GM23338 (cell line): ENCODE measurements around the gene ASB9. TPM values are rescaled to one million over a fixed set of nuclear protein-coding genes. Genes with fewer than 3 reads are reported as not detected.

ENCODE experiments used
- ATAC-seq: fragments of 200-7000 bp; cut with Tn5 transposase; 3 replicates; pipeline ENCODE4 v1.9.1; 2020
- DNase-seq: peaks from one replicate; pipeline ENCODE4 v3.0.0-alpha.2; 2015; ENCODE audit warnings: low spot score
- H2AFZ ChIP-seq: fragments of 200-600 bp; sonication (generic); 2 replicates; pipeline ENCODE4 v1.8.0; 2016; ENCODE audit warnings: antibody characterized with exemption, mild to moderate bottlenecking, moderate library complexity
- H3F3A ChIP-seq: fragments of 200-600 bp; sonication (generic); replicated peaks from 2 replicates; pipeline ENCODE4 v1.8.0; 2017; ENCODE audit warnings: antibody characterized with exemption, mixed run types, low read depth
- H3K27ac ChIP-seq: fragments of 200-600 bp; sonication (generic); 2 replicates; pipeline ENCODE4 v1.6.1; 2016; ENCODE audit warnings: low read depth
- H3K27me3 ChIP-seq: fragments of 200-600 bp; sonication (generic); 2 replicates; pipeline ENCODE4 v1.8.0; 2016; ENCODE audit warnings: mild to moderate bottlenecking, mixed run types, moderate library complexity; ENCODE audit not compliant: insufficient read depth
- H3K36me3 ChIP-seq: fragments of 200-600 bp; sonication (generic); 2 replicates; pipeline ENCODE4 v1.8.0; 2016; ENCODE audit warnings: mild to moderate bottlenecking; ENCODE audit not compliant: insufficient read depth
- H3K4me1 ChIP-seq: fragments of 200-600 bp; sonication (generic); 2 replicates; pipeline ENCODE4 v1.8.0; 2016; ENCODE audit warnings: mild to moderate bottlenecking, moderate library complexity; ENCODE audit not compliant: insufficient read depth
- H3K4me2 ChIP-seq: fragments of 200-600 bp; sonication (generic); 2 replicates; pipeline ENCODE4 v1.7.1; 2017; ENCODE audit warnings: mixed run types
- H3K4me3 ChIP-seq: fragments of 200-600 bp; sonication (generic); 2 replicates; pipeline ENCODE4 v1.6.1; 2016; ENCODE audit warnings: mixed run types
- H3K79me2 ChIP-seq: fragments of 200-600 bp; sonication (generic); replicated peaks from 2 replicates; pipeline ENCODE4 v1.8.0; 2017; ENCODE audit warnings: mild to moderate bottlenecking; ENCODE audit not compliant: insufficient read depth
- H3K9me2 ChIP-seq: fragments of 200-600 bp; sonication (generic); 2 replicates; pipeline ENCODE4 v1.8.0; 2017; ENCODE audit not compliant: insufficient read depth
- H4K20me1 ChIP-seq: fragments of 200-600 bp; sonication (generic); replicated peaks from 2 replicates; pipeline ENCODE4 v1.8.0; 2017; ENCODE audit warnings: mild to moderate bottlenecking; ENCODE audit not compliant: insufficient read depth
- H3K27ac Mint-ChIP-seq: 2 replicates; pipeline ENCODE4 v1.8.0; 2020; ENCODE audit warnings: inconsistent platforms, mild to moderate bottlenecking, moderate library complexity, mixed read lengths
- H3K27me3 Mint-ChIP-seq: 3 replicates; pipeline ENCODE4 v1.8.0; 2022; ENCODE audit warnings: low read depth, mild to moderate bottlenecking, moderate library complexity, mixed read lengths, inconsistent platforms; ENCODE audit not compliant: insufficient read depth, poor library complexity
- H3K36me3 Mint-ChIP-seq: 3 replicates; pipeline ENCODE4 v1.8.0; 2021; ENCODE audit warnings: low read depth, mild to moderate bottlenecking, inconsistent platforms, moderate library complexity, mixed read lengths
- H3K4me1 Mint-ChIP-seq: 3 replicates; pipeline ENCODE4 v1.8.0; 2020; ENCODE audit warnings: mild to moderate bottlenecking, inconsistent platforms, mixed read lengths
- H3K4me3 Mint-ChIP-seq: 3 replicates; pipeline ENCODE4 v1.8.0; 2021; ENCODE audit warnings: moderate library complexity, mild to moderate bottlenecking, inconsistent platforms, mixed read lengths
- H3K9me3 Mint-ChIP-seq: 3 replicates; pipeline ENCODE4 v1.8.0; 2020; ENCODE audit warnings: moderate library complexity, mild to moderate bottlenecking, inconsistent platforms, mixed read lengths
- JUNB ChIP-seq: IDR thresholded peaks from one replicate; pipeline ENCODE4 v1.6.1; 2016; ENCODE audit warnings: antibody characterized with exemption; ENCODE audit not compliant: unreplicated experiment
- NANOG ChIP-seq: IDR thresholded peaks from 2 replicates; pipeline ENCODE4 v1.6.1; 2016; ENCODE audit warnings: antibody characterized with exemption, borderline replicate concordance
- STAT1 ChIP-seq: IDR thresholded peaks from one replicate; pipeline ENCODE4 v1.6.1; 2016; ENCODE audit warnings: antibody characterized with exemption; ENCODE audit not compliant: unreplicated experiment
- ZNF331 ChIP-seq: fragments of 250-450 bp; sonication (Bioruptor Pico); IDR thresholded peaks from 2 replicates; pipeline ENCODE4 v1.5.0; 2020; ENCODE audit warnings: low read depth, mild to moderate bottlenecking, moderate library complexity
- ZNF462 ChIP-seq: fragments of 250-450 bp; sonication (Bioruptor Pico); IDR thresholded peaks from 2 replicates; pipeline ENCODE4 v1.5.0; 2020; ENCODE audit warnings: mild to moderate bottlenecking, moderate library complexity
- polyA plus RNA-seq: library from polyadenylated mRNA; unstranded; fragments of >200 nt; fragmentation: Nextera tagmentation; extraction: Ambion mirVana; gene quantifications from 2 replicates; pipeline ENCODE4 v1.2.1, GENCODE V29; 2016
- total RNA-seq: library from RNA; depleted of rRNA; stranded (reverse); fragments of >200 nt; shearing (Covaris generic); gene quantifications from 2 replicates; pipeline ENCODE4 v1.2.3, GENCODE V29; 2014
- TF ChIP-seq, protein P1 (sequence below), 2 experiments: fragments of 200-600 bp in 1 of 2; sonication (generic) in 1 of 2; conservative IDR thresholded peaks; 2 replicates each; pipeline versions ENCODE4 v1.5.1 to v1.6.1; 2016 to 2017; ENCODE audit warnings: antibody characterized with exemption in 2 of 2, low read depth in 2 of 2, mild to moderate bottlenecking in 2 of 2, moderate library complexity in 1 of 2

Gene ASB9
- total and polyA plus RNA-seq, 2 experiments from 2014 or later, result 0.37 to 0.42 TPM

- TF ChIP-seq ZNF331 (CRISPR knock-in tag) (no peak), JUNB (no peak), ZNF462 (no peak)
- TF ChIP-seq, protein P1, sequence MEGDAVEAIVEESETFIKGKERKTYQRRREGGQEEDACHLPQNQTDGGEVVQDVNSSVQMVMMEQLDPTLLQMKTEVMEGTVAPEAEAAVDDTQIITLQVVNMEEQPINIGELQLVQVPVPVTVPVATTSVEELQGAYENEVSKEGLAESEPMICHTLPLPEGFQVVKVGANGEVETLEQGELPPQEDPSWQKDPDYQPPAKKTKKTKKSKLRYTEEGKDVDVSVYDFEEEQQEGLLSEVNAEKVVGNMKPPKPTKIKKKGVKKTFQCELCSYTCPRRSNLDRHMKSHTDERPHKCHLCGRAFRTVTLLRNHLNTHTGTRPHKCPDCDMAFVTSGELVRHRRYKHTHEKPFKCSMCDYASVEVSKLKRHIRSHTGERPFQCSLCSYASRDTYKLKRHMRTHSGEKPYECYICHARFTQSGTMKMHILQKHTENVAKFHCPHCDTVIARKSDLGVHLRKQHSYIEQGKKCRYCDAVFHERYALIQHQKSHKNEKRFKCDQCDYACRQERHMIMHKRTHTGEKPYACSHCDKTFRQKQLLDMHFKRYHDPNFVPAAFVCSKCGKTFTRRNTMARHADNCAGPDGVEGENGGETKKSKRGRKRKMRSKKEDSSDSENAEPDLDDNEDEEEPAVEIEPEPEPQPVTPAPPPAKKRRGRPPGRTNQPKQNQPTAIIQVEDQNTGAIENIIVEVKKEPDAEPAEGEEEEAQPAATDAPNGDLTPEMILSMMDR (conservative IDR thresholded peaks at IDR 0.05; ENCODE audit: low read depth in 2 of 2), result no peak
Measured at GRCh38 chrX:15217161-15217560, 52.7 kb downstream of the ASB9 start (continued).

GRCh38 chrX:15216280-15216679 lies 53.6 kb downstream of the ASB9 start:
- DNase-seq, result no peak
- H3K4me2 ChIP-seq, result no peak overlapping the region
- H3K4me1 Mint-ChIP-seq, result peaks cover 3% of the 10 kb centered on the region; the same call in 1 of the 3 replicates
- TF ChIP-seq STAT1 (no peak), ZNF462 (no peak), NANOG (no peak)

More at GRCh38 chrX:15216280-15216679, 53.6 kb downstream of the ASB9 start:
- peaks cover 2% of the 10 kb centered on the region for H3K27me3 Mint-ChIP-seq
- no peak overlapping the region for H3K27ac ChIP-seq
- no peaks in the 10 kb centered on the region for H3K4me1 ChIP-seq
- H3K9me3 Mint-ChIP-seq, result no peaks in the 10 kb centered on the region; the same call in 2 of the 3 replicates
- no peaks in the 10 kb centered on the region for H3K27me3 ChIP-seq
- no peaks in the 10 kb centered on the region for H3K36me3 ChIP-seq
- no peaks in the 10 kb centered on the region for H4K20me1 ChIP-seq
- H3K4me3 Mint-ChIP-seq, result no peak overlapping the region
- H3K9me2 ChIP-seq, result no peaks in the 10 kb centered on the region
- no peak overlapping the region for H2AFZ ChIP-seq
- H3K79me2 ChIP-seq, result no peaks in the 10 kb centered on the region
- no peaks in the 10 kb centered on the region for H3F3A ChIP-seq
- ATAC-seq, result no peak
- H3K4me3 ChIP-seq, result no peak overlapping the region
- H3K36me3 Mint-ChIP-seq, result no peaks in the 10 kb centered on the region
- H3K27ac Mint-ChIP-seq, result no peak overlapping the region
